ENCODE results near the gene FOXE1. TPM values are rescaled to one million over a fixed set of nuclear protein-coding genes. Genes with fewer than 3 reads are reported as not detected.

Gene FOXE1
- total RNA-seq, 2 donors from 2014 or later = 0.97 to 5.5 TPM

DNA sequence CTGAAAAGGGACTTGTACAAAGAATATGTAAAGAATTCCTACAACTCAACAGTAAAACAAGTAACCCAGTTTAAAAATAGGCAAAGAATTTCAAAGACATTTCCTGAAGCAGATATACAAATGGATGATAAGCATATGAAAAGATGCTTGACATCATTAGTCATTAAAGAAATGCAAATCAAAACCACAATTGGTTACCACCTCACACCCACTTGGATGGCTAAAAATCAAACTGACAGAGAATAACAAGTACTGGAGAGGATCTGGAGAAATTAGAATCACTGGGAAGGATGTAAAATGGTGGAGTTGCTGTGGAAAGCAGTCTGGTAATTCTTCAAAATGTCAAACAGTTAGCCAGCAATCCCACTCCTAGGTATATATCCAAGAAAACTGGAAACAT, 12.5 kb upstream of the FOXE1 start:
- TF ChIP-seq, protein P1, sequence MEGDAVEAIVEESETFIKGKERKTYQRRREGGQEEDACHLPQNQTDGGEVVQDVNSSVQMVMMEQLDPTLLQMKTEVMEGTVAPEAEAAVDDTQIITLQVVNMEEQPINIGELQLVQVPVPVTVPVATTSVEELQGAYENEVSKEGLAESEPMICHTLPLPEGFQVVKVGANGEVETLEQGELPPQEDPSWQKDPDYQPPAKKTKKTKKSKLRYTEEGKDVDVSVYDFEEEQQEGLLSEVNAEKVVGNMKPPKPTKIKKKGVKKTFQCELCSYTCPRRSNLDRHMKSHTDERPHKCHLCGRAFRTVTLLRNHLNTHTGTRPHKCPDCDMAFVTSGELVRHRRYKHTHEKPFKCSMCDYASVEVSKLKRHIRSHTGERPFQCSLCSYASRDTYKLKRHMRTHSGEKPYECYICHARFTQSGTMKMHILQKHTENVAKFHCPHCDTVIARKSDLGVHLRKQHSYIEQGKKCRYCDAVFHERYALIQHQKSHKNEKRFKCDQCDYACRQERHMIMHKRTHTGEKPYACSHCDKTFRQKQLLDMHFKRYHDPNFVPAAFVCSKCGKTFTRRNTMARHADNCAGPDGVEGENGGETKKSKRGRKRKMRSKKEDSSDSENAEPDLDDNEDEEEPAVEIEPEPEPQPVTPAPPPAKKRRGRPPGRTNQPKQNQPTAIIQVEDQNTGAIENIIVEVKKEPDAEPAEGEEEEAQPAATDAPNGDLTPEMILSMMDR (IDR thresholded peaks at IDR 0.05) = no peak
- no peaks in the 10 kb centered on the region for H3K4me1 ChIP-seq (replicated peaks)

DNA sequence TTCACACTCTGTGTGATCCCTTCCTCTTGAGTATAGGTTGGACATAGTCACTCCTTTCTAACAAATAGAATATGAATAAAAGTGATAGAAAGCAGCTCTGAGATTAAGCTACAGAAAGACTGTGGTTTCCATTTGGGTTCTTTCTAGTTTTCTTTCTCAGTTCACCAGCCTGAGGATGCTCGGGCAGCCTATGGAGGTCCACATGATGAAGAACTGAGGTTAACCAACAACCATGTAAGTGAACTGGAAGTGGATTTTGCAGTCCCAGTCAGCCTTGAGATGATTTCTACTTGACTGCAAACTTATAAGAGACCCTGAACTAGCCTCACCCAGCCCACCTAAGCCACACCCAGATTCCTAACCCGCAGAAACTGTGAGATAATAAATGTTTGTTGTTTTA, 10.1 kb upstream of the FOXE1 start:
- WGBS = 74% methylated on average over 2 of the region's 2 CpGs
- H3K9me3 ChIP-seq = no peaks in the 10 kb centered on the region
- TF ChIP-seq POLR2A (IDR thresholded peaks at IDR 0.05) = no peak
- TF ChIP-seq, protein P1 (IDR thresholded peaks at IDR 0.05) = no peak
- no peak for TF ChIP-seq POLR2AphosphoS5 (IDR thresholded peaks at IDR 0.05)
- H3K4me1 ChIP-seq (replicated peaks) = no peaks in the 10 kb centered on the region
- H3K27me3 ChIP-seq (replicated peaks; ENCODE audit: insufficient read depth) = peaks cover 12% of the 10 kb centered on the region
- intact Hi-C loops (cut with DNase I) = no loop called here
- no peak overlapping the region for H3K4me3 ChIP-seq
- H3K36me3 ChIP-seq = no peaks in the 10 kb centered on the region
- no peak overlapping the region for H3K27ac ChIP-seq
- no peak for DNase-seq (ENCODE audit: low spot score)

More for the DNA sequence above, 12.5 kb upstream of the FOXE1 start:
- no peak overlapping the region for H3K27ac ChIP-seq
- intact Hi-C loops (cut with DNase I) = no loop called here
- H3K36me3 ChIP-seq = no peaks in the 10 kb centered on the region
- H3K27me3 ChIP-seq (replicated peaks; ENCODE audit: insufficient read depth) = no peaks in the 10 kb centered on the region
- H3K4me3 ChIP-seq = no peak overlapping the region
- no peaks in the 10 kb centered on the region for H3K9me3 ChIP-seq
- no peak for DNase-seq (ENCODE audit: low spot score)

DNA sequence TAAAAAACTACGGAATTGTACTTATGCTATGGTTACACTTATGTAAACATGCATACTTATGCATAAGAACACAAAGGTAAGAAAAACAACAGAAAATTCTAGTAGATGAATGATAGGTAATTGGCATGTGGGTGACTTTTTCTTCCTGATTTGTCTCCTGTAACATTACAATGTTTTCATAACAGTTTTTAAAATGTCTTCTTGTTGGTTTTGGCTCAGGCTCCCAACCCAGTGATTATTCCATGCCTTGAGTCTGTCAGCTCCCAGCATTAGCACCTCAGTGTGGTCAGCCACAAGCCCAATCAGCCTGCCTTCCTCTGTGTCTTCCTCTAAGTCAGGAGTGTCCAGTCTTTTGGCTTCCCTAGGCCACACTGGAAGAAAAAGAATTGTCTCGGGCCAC, 7.9 kb upstream of the FOXE1 start:
- H3K27ac ChIP-seq = no peak overlapping the region
- no peak overlapping the region for H3K4me3 ChIP-seq
- H3K9me3 ChIP-seq = no peaks in the 10 kb centered on the region
- DNase-seq (ENCODE audit: low spot score) = no peak
- TF ChIP-seq POLR2AphosphoS5 (IDR thresholded peaks at IDR 0.05) (peak; percentile 36), POLR2A (IDR thresholded peaks at IDR 0.05) (no peak)
- 65% methylated on average over 2 of the region's 2 CpGs for WGBS
- H3K4me1 ChIP-seq (replicated peaks) = no peaks in the 10 kb centered on the region
- peaks cover 33% of the 10 kb centered on the region for H3K27me3 ChIP-seq (replicated peaks; ENCODE audit: insufficient read depth)
- intact Hi-C loops (cut with DNase I) = no loop called here
- no peaks in the 10 kb centered on the region for H3K36me3 ChIP-seq

DNA sequence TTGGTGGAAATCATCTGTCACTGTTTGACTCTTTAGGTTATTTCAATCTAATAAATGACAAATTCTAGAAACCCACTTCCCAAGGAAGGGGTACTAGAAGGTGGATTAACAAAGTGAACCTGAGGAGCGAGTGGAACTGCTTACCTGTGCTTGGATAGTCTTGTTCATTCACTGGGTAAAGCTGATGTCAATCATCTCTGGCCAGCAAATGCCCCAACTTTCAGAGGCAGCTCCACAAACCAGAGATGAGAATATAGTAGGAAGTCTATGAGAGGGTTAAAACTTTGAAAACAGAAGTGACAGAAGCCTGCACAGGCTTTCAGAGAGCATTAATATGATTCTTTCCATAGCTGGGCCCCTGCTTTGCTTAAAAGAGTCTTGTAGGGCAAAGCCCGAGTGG, 7.3 kb upstream of the FOXE1 start:
- H3K4me3 ChIP-seq = no peak overlapping the region
- peaks cover 33% of the 10 kb centered on the region for H3K27me3 ChIP-seq (replicated peaks; ENCODE audit: insufficient read depth)
- no peaks in the 10 kb centered on the region for H3K9me3 ChIP-seq
- intact Hi-C loops (cut with DNase I) = no loop called here
- TF ChIP-seq POLR2A (IDR thresholded peaks at IDR 0.05) (no peak), POLR2AphosphoS5 (IDR thresholded peaks at IDR 0.05) (no peak)
- TF ChIP-seq, protein P1 (IDR thresholded peaks at IDR 0.05) = no peak
- no peaks in the 10 kb centered on the region for H3K36me3 ChIP-seq
- DNase-seq (ENCODE audit: low spot score) = no peak
- H3K27ac ChIP-seq = no peak overlapping the region
- H3K4me1 ChIP-seq (replicated peaks) = no peaks in the 10 kb centered on the region
- 80% methylated on average over 2 of the region's 2 CpGs for WGBS

DNA sequence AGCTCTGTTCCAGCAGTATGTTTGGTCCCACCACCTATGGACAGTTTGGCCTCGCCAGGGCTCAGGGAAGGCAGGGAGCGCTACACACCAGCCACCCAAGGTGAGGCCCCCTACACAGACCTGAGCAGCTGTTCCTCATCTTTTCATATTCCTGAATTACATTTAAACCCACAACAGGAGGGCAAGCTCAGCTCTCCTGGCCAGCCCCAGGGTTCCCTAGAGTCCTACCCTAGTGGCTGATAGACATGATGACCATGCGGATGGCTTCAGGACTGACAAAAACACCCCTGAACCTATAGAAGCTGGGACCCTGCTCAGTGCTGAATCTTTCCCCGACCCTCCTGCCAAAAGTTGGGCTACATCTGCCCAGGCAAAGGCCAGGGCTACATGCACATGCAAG, 6.7 kb upstream of the FOXE1 start:
- Histone ChIP-seq H3K4me1 (replicated peaks) (no peaks in the 10 kb centered on the region), H3K27ac (no peak overlapping the region), H3K4me3 (no peak overlapping the region), H3K36me3 (no peaks in the 10 kb centered on the region), H3K27me3 (replicated peaks; ENCODE audit: insufficient read depth) (peaks cover 33% of the 10 kb centered on the region), H3K9me3 (no peaks in the 10 kb centered on the region)
- intact Hi-C loops (cut with DNase I) = no loop called here
- no peak for DNase-seq (ENCODE audit: low spot score)
- WGBS = 86% methylated on average over 4 of the region's 4 CpGs
- TF ChIP-seq POLR2A (IDR thresholded peaks at IDR 0.05) = no peak
- TF ChIP-seq, protein P1 (IDR thresholded peaks at IDR 0.05) = no peak
- no peak for TF ChIP-seq POLR2AphosphoS5 (IDR thresholded peaks at IDR 0.05)
